ENCODE results near the gene KCNIP1.

Gene KCNIP1

GRCh38 chr5:170483701-170484458 is 19.9 kb upstream of the KCNIP1 start:
- DNase-seq (ENCODE audit: low spot score) = no peak

DNA sequence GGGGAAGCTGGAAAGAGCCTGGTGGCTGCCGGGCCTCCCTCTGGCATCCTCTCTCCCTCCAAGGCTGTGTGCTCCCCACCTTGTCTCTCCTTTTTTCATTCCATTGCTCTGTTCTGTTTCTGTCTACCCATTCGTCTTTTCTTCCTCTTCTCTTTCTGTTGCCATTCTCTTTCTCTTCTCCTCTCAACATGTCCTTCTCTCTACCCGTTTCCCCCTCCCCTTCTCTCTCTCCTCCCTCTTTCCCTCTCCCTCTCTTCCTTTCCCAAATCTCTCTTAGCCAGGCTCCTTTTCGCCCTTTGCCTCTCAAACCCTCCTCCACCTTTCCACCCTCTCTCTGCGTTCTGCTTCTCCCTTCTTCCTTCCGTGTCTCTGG is 19.4 kb upstream of the KCNIP1 start:
- DNase-seq (ENCODE audit: low spot score) = no peak

- DNase-seq (ENCODE audit: low spot score) = no peak
Measured at GRCh38 chr5:170484847-170485615, 18.8 kb upstream of the KCNIP1 start.

GRCh38 chr5:170485616-170485911 is 18.3 kb upstream of the KCNIP1 start:
- no peak for DNase-seq (ENCODE audit: low spot score)

DNA sequence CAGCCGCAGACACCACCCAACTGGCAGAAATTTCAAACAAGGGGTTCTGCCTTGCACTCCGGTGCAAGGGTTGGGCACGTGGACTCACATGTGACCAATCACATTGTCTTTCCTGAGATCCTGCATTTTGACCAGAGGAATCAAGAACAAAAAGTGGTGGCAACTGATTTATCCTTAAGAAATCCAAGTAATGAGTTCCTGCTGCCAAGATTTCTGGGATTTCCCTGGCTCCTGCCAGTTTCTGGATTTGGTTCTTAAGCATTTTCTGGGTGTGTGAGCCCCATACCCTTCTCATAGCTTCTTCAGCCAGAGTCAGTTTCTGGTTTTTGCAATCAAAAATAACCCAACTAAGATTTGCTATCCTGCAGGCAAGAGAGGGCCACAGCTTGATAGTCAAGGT is 17.4 kb upstream of the KCNIP1 start:
- no peak for DNase-seq (ENCODE audit: low spot score)

- no peak for DNase-seq (ENCODE audit: low spot score)
Measured at GRCh38 chr5:170488570-170488969, 15.2 kb upstream of the KCNIP1 start.

DNA sequence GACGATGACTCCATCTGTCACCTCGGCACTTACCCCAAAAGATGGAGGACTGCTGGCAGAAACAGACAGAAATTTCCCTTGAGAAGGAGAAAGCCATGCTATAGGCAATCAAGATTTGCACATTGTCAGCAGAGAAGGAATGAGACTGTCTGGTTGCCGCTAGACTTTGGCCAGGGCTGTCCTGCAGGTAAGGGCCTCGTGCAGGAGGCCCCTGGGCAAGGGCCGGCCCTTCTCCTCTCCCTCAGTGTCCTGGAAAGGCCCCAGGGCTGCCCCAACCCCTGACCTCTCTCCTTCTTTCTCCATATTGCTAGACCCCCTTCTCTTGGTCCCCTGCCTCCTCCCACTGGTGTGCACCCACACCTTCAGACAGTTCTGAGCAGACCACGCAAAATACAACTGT is 14.6 kb upstream of the KCNIP1 start:
- no peak for DNase-seq (ENCODE audit: low spot score)

GRCh38 chr5:170490381-170490780 is 13.4 kb upstream of the KCNIP1 start:
- no peak for DNase-seq (ENCODE audit: low spot score)

- DNase-seq (ENCODE audit: low spot score) = no peak
Measured at GRCh38 chr5:170491479-170491878, 12.3 kb upstream of the KCNIP1 start.

DNA sequence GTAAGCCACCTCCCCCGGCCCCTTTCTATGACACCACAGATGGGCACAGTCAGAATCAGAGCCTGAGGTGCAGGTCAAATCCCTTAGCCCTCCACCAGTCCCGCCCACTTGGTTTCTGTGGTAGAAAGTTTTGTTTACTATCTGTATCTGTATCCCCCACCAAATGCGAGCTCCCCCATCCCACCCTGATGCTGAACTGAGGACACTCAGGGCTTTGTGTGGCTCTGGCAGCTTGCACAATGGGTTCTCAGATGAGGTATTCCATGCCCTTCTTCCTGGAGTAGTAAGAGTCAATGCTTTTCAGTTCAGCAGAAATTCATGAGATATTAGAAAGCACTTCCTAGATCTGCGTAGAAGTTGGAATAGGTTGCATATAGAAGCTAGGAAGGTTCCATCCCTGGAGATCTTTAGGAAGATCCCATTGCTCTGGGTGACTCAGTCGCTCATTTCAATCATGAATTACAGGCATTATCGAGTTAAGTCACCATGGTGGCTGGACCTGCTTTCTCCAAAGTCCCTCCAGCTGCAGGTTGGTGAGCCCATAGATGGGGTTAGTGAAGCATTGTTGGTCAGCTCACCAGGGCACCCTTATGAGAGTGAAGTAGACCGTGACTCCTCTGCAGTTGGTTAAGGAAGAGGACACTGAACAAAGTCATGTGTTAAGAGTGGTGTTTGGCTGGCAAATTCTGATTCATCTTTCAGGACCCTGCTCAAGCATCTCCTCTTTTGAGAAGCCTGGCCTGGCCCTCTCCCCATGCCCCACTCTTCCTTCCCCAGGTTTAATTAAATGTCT is 10.6 kb upstream of the KCNIP1 start:
- DNase-seq (ENCODE audit: low spot score) = no peak

GRCh38 chr5:170494041-170494440 is 9.8 kb upstream of the KCNIP1 start:
- DNase-seq (ENCODE audit: low spot score) = no peak

DNA sequence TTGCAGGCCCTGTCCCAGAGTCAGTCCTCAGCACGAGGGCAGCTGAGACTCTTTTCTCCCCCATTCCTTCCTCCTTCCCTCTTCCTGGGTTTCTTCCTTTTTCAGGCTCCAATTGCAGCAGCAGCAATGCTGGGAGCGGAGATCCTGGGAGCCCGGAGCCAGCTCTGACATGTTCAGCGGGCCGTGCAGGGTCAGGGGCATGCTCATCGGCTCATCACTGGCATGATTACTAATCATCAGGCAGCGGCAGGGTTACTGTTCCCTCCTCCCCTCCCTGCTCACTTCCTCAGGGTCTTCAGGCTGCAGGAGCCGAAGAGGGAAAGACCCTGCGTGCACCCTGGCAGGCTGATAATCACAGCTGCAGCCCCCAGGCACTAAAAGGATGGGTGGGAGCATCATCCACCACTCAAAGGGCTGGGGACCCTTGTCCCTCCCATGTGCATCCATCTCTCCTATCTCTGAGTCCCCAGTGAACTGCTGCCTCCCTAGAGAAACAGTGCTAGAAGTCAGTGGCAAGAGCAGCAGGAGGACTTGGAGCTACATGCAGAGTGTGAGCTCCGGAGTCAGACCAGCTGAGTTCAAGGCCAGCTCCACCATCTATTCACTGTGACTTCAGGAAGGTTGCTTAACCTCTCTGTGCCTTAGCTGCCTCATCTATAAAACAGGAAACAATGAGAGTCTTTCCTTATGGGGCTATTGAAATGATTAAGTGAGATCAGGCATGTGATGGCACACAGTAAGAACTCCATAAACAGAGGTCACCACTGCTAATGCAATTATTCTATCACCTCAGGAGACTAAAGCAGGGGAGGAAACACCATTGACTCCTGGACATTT is 7.8 kb upstream of the KCNIP1 start:
- DNase-seq (ENCODE audit: low spot score) = no peak

GRCh38 chr5:170496662-170497028 is 7.2 kb upstream of the KCNIP1 start:
- no peak for DNase-seq (ENCODE audit: low spot score)

DNA sequence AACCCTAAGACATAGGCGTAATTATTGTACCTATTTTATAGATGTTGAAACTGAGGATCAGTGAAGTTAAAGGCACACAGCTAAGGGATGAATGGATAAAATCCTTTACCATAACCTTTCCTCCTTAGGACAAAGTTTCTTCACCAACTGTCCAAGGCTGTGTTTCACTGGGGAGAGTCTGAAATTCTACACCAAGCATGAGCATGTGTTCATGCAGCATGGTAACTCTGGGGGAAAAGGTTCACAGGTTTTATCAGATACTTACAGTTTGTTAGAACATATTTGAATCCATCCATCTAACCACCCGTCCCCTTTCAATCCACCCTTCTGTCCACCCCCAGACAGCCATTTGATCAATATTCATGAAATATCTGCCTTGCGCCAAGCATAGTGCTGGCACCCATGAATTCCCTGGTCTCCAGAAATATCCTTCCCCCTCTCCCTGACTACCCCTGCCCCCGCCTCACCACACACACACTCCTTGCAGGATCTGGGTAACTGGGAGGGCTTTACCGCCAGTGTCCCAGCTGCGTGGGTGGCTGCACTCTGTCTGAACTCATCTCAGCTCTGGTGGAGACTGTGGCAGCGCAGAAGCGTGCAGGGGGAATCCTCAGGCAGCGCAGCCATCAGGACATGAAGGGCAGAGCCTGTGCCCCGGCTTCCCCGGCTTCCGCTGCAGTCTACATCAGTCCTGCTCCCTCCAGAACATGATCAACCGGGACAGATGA is 6.3 kb upstream of the KCNIP1 start:
- DNase-seq (ENCODE audit: low spot score) = no peak

DNA sequence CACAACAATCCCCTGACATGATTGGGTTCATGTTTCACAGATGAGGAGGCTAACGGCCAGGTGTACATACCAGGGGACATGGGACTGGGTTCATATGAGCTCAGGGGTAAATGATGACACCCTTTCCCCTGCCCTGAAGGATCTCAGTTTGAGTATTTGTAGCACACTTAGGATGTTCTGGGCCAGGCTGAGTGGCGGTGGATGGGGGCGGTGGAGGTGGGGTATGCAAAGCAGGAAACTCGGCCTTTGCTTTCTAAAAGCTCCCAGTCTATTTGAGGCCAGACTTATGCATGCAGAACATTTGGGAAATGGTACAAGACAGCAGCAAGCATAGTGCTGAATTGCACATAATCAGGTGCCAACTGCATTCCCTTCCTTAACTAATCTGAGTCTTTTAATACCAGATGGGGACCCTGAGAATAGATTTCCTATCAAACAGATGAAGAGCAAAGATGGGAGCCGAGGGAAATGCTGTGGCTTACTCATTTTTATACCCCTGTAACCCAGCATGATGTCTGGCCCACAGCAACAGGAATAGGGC is 4.9 kb upstream of the KCNIP1 start:
- no peak for DNase-seq (ENCODE audit: low spot score)

DNA sequence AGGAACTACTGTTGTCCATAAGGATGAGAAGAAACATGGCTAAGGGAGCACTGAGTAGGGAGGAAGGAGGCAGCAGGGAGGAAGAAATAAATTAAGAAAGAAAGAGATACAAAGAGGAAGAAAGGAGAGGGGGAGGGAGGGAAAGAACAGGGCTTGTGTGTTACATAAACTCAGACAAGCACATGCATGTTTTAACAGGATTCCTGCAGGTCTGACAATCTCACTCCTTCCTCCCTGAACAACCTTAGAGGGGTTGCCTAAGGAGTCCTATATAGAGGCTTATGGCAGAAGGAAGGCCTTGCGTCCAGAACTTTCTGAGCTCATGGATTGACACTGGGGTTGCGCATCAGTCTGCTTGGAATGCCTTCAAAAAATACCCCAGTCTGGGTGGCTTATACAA is 4.2 kb upstream of the KCNIP1 start:
- DNase-seq (ENCODE audit: low spot score) = no peak

DNA sequence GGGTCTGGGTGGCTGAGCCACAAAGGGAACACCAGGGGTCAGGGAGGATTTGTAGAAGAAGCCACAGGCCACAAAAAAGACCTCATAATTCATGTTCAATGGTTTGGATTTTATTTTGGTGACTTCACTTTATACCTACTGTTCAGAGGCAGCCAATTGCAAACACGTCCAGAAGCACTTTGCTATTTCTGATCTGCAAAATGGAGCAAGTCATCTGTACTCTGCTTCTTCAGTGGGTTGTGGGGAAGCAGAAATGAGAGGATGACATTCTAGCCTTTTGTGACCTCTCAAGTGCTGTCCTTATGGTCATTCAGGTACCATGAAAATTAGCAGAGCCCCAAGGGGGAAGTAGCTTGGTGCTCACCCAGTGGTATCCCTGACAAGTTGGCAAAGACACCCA is 2.5 kb upstream of the KCNIP1 start:
- DNase-seq (ENCODE audit: low spot score) = no peak

DNA sequence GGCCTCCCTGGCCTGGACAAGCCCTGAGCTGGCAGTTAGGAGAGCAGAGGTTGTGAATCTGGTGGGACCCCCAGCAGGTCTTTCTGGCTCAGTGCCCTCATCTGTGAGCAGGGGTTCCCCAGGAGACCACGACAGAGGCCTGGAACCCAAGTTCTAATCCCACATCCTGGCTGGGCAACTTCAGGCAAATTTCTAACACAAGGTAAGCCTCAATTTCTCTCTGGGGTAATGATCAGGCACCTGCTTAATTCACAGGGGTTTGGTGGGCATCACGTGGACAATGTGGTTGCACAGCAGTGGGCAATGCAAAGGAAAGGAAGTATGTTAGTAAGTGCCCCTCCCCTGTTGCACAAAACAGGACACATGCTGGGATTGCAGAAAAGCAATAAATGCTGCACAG is 1.9 kb upstream of the KCNIP1 start:
- no peak for DNase-seq (ENCODE audit: low spot score)

DNA sequence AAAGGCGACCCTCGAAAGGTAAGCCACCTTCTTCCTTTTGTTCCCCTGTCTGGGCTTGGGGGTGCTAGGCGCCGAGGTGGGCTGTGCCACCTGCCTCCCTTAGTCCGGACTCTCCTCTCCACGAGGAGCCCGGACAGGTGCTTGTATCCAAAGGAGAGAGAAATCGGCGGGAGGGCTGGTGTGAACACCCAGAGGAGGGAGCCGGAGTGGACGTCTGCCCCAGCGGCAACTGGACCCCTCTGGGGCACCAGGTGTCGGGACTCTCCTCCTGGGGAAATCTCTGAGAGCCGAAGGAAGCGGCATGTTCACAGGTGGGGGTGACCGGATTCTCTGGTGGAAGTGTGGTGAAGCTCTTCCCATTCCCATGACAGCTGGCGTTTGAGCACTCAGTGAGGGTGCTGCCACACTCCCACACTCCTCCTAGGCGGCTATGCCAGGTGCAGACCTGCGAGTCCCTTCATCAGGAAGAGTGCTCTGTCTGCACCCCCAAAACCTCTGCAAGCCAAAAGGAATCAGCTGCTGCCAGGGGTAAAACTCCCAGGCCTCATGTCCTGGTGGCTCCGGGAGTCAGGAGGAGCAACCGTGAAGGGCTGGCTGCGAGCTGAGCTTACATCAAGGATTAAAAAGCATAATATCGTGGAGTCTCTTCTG is 921 bp downstream of the KCNIP1 start:
- no peak for DNase-seq (ENCODE audit: low spot score)

- no peak for DNase-seq (ENCODE audit: low spot score)
Measured at GRCh38 chr5:170508036-170508435, 4.2 kb downstream of the KCNIP1 start.

Data from HuH-7.5 (cell line).